GM12878 (cell line): Measurements from ENCODE around the gene NUDCD2. TPM values are rescaled to one million over a fixed set of nuclear protein-coding genes. Genes with fewer than 3 reads are reported as not detected.
A peak's percentile ranks its signal among the peaks of the same experiment; 100 is the strongest.

Experiments
- BCL11A ChIP-seq: IDR thresholded peaks from 2 replicates; pipeline ENCODE4 v1.6.1; 2011; ENCODE audit warnings: low read depth, low read length
- CREB1 ChIP-seq: IDR thresholded peaks from 2 replicates; pipeline ENCODE4 v1.6.1; 2012; ENCODE audit warnings: low read depth, mild to moderate bottlenecking, inconsistent platforms
- CREM ChIP-seq: IDR thresholded peaks from 2 replicates; pipeline ENCODE4 v1.6.1; 2014; ENCODE audit warnings: antibody characterized with exemption, low read depth
- ESRRA ChIP-seq: IDR thresholded peaks from 2 replicates; pipeline ENCODE4 v1.6.1; 2012; ENCODE audit warnings: mild to moderate bottlenecking, low read length, improper control_type of control experiment
- FOS ChIP-seq: IDR thresholded peaks from 3 replicates; pipeline ENCODE4 v1.6.1; 2011; ENCODE audit warnings: borderline replicate concordance; ENCODE audit not compliant: insufficient read length; ENCODE audit errors: extremely low read depth
- HDAC2 ChIP-seq: fragments of 200-600 bp; sonication (generic); IDR thresholded peaks from 2 replicates; pipeline ENCODE4 v1.6.1; 2017
- HDGF ChIP-seq: fragments of 450-650 bp; IDR thresholded peaks from 2 replicates; pipeline ENCODE4 v1.6.1; 2016; ENCODE audit warnings: antibody characterized with exemption
- IKZF2 ChIP-seq, 2 experiments: fragments of 450-650 bp; IDR thresholded peaks; 2 replicates each; pipeline ENCODE4 v1.6.1; 2017; ENCODE audit warnings: mild to moderate bottlenecking in 2 of 2, moderate library complexity in 2 of 2
- KAT2A ChIP-seq: conservative IDR thresholded peaks from 2 replicates; pipeline ENCODE4 v1.6.1; 2011; ENCODE audit warnings: low read depth, low read length; ENCODE audit not compliant: control insufficient read depth
- MTA2 ChIP-seq: fragments of 450-650 bp; IDR thresholded peaks from 2 replicates; pipeline ENCODE4 v1.6.1; 2016; ENCODE audit warnings: low read depth, mild to moderate bottlenecking, moderate library complexity
- NR2C2 ChIP-seq: IDR thresholded peaks from 2 replicates; pipeline ENCODE4 v1.6.1; 2011; ENCODE audit warnings: borderline replicate concordance, low read depth; ENCODE audit not compliant: control insufficient read depth, insufficient read length
- POLR2AphosphoS2 ChIP-seq: IDR thresholded peaks from 2 replicates; pipeline ENCODE4 v1.6.1; 2011; ENCODE audit warnings: low read depth, mild to moderate bottlenecking, low read length, improper control_type of control experiment, moderate library complexity
- RBBP5 ChIP-seq: fragments of 200-600 bp; sonication (generic); conservative IDR thresholded peaks from 2 replicates; pipeline ENCODE4 v1.6.1; 2016
- SIN3A ChIP-seq: IDR thresholded peaks from 2 replicates; pipeline ENCODE4 v1.6.1; 2012; ENCODE audit warnings: low read depth, low read length, improper control_type of control experiment
- SMAD1 ChIP-seq: fragments of 450-650 bp; IDR thresholded peaks from 2 replicates; pipeline ENCODE4 v1.6.1; 2018; ENCODE audit warnings: mild to moderate bottlenecking, low read depth; ENCODE audit not compliant: partially characterized antibody
- SREBF2 ChIP-seq: IDR thresholded peaks from 2 replicates; pipeline ENCODE4 v1.6.1; 2012; ENCODE audit warnings: mild to moderate bottlenecking, low read length
- TAF1 ChIP-seq: IDR thresholded peaks from 2 replicates; pipeline ENCODE4 v1.6.1; 2011; ENCODE audit warnings: mild to moderate bottlenecking, low read depth, low read length, borderline replicate concordance
- TBL1XR1 ChIP-seq: IDR thresholded peaks from 2 replicates; pipeline ENCODE4 v1.6.1; 2012; ENCODE audit warnings: low read depth, low read length, improper control_type of control experiment
- YY1 ChIP-seq: IDR thresholded peaks from 2 replicates; pipeline ENCODE4 v1.6.1; 2011; ENCODE audit warnings: low read depth, mild to moderate bottlenecking, low read length
- polyA plus RNA-seq, 11 experiments: library from polyadenylated mRNA; depleted of rRNA in 4 of 11; unstranded in 6 of 11; stranded (reverse) in 5 of 11; fragments of >200 nt; fragmentation: Nextera tagmentation in 4 of 11; fragmentation: Illumina TruSeq in 1 of 11; extraction: Ambion mirVana in 4 of 11; extraction: Trizol in 1 of 11; gene quantifications; 1 replicate in 1 of 11; 2 replicates in 10 of 11; pipeline versions ENCODE4 v1.2.1 to v1.2.3, GENCODE V29; 2011 to 2016; ENCODE audit warnings: inconsistent platforms in 2 of 11, missing spikeins in 2 of 11, low read depth in 1 of 11
- total RNA-seq, 4 experiments: library from RNA; depleted of rRNA in 3 of 4; stranded (reverse); fragments of >200 nt in 3 of 4; fragmentation: Illumina TruSeq in 1 of 4; extraction: Trizol in 1 of 4; gene quantifications; 2 replicates each; pipeline versions ENCODE4 v1.2.1 to v1.2.3, GENCODE V29; 2013 to 2021
- TF ChIP-seq, protein P1 (sequence below): fragments of 450-650 bp; IDR thresholded peaks from 2 replicates; pipeline ENCODE4 v1.6.1; 2016; ENCODE audit warnings: mild to moderate bottlenecking
- TF ChIP-seq, protein P2 (sequence below): IDR thresholded peaks from 2 replicates; pipeline ENCODE4 v1.6.1; 2012; ENCODE audit warnings: low read depth, low read length, improper control_type of control experiment
- TF ChIP-seq, protein P3 (sequence below): fragments of 450-650 bp; IDR thresholded peaks from 2 replicates; pipeline ENCODE4 v1.6.1; 2017; ENCODE audit warnings: mild to moderate bottlenecking, moderate library complexity
- TF ChIP-seq, protein P4 (sequence below): IDR thresholded peaks from 2 replicates; pipeline ENCODE4 v1.6.1; 2011; ENCODE audit warnings: low read depth, low read length, improper control_type of control experiment, borderline replicate concordance
- TF ChIP-seq, protein P5 (sequence below): IDR thresholded peaks from 2 replicates; pipeline ENCODE4 v1.6.1; 2011; ENCODE audit warnings: low read depth, mild to moderate bottlenecking, low read length, moderate library complexity, borderline replicate concordance; ENCODE audit errors: extremely low read depth

The NUDCD2 gene
- total and polyA plus RNA-seq, 10 of the 15 experiments (the other 5 are each of a cell fraction or from before 2014, with no cell fraction given), result 9.1 to 133 (median 24.6) TPM

DNA sequence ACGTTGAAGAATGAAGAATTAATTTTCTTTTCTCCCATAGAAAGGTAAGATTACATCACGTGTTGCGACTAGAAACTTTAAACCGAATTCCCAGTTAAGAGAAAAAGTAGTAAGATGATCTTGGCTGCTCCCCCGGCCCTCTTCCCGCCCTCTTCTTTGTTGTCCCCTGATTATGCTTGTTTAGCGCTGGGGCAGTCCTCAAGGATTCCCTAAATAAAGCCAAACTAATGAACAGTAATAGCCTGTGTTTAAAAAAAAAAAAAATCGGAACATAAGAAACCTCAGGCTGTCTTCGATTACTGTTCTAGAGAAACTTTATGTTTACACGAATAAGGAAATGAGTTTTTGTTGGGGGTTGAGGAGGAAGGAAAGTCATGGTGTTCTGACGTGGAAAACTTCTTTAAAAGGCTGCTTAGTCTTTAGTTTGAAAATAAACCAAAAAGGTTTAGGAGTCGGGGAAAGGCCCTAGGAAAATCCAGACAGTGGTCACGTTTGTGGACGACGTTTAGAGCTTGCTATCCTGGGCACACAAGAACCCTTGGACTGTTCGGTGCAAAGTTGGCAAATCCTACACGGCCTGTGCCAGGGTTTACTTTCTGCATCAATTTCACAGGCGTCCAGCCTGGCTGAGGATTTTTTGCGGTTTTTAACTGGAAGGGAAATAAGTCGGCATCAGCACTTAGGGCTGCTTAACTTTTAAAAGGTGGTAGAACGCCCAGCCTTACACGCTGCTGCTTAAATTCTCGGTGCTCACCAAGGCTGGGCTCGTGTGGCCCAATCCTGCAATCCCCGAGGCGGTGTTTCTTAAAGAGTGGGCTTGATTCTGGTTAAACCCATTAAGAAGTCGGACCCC is 44.4 kb upstream of the NUDCD2 start (continued):
- TF ChIP-seq, protein P1, sequence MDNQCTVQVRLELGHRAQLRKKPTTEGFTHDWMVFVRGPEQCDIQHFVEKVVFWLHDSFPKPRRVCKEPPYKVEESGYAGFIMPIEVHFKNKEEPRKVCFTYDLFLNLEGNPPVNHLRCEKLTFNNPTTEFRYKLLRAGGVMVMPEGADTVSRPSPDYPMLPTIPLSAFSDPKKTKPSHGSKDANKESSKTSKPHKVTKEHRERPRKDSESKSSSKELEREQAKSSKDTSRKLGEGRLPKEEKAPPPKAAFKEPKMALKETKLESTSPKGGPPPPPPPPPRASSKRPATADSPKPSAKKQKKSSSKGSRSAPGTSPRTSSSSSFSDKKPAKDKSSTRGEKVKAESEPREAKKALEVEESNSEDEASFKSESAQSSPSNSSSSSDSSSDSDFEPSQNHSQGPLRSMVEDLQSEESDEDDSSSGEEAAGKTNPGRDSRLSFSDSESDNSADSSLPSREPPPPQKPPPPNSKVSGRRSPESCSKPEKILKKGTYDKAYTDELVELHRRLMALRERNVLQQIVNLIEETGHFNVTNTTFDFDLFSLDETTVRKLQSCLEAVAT, result 0 out of 2 replicates have a peak, but pooled peaks have one; percentile 35
- no peak for TF ChIP-seq MTA2
- TF ChIP-seq SMAD1, result no peak
- no peak for TF ChIP-seq NR2C2
- TF ChIP-seq POLR2AphosphoS2, result no peak
- TF ChIP-seq RBBP5, result no peak
- no peak for TF ChIP-seq SREBF2
- no peak for TF ChIP-seq HDGF
- TF ChIP-seq, protein P2, sequence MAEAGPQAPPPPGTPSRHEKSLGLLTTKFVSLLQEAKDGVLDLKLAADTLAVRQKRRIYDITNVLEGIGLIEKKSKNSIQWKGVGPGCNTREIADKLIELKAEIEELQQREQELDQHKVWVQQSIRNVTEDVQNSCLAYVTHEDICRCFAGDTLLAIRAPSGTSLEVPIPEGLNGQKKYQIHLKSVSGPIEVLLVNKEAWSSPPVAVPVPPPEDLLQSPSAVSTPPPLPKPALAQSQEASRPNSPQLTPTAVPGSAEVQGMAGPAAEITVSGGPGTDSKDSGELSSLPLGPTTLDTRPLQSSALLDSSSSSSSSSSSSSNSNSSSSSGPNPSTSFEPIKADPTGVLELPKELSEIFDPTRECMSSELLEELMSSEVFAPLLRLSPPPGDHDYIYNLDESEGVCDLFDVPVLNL, result no peak
- no peak for TF ChIP-seq ESRRA
- no peak for TF ChIP-seq YY1
- no peak for TF ChIP-seq CREB1
- no peak for TF ChIP-seq CREM
- no peak; the same call in 1 of the 2 replicates for TF ChIP-seq TAF1
- TF ChIP-seq, protein P3, sequence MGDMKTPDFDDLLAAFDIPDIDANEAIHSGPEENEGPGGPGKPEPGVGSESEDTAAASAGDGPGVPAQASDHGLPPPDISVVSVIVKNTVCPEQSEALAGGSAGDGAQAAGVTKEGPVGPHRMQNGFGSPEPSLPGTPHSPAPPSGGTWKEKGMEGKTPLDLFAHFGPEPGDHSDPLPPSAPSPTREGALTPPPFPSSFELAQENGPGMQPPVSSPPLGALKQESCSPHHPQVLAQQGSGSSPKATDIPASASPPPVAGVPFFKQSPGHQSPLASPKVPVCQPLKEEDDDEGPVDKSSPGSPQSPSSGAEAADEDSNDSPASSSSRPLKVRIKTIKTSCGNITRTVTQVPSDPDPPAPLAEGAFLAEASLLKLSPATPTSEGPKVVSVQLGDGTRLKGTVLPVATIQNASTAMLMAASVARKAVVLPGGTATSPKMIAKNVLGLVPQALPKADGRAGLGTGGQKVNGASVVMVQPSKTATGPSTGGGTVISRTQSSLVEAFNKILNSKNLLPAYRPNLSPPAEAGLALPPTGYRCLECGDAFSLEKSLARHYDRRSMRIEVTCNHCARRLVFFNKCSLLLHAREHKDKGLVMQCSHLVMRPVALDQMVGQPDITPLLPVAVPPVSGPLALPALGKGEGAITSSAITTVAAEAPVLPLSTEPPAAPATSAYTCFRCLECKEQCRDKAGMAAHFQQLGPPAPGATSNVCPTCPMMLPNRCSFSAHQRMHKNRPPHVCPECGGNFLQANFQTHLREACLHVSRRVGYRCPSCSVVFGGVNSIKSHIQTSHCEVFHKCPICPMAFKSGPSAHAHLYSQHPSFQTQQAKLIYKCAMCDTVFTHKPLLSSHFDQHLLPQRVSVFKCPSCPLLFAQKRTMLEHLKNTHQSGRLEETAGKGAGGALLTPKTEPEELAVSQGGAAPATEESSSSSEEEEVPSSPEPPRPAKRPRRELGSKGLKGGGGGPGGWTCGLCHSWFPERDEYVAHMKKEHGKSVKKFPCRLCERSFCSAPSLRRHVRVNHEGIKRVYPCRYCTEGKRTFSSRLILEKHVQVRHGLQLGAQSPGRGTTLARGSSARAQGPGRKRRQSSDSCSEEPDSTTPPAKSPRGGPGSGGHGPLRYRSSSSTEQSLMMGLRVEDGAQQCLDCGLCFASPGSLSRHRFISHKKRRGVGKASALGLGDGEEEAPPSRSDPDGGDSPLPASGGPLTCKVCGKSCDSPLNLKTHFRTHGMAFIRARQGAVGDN, result 0 out of 2 replicates have a peak, but pooled peaks have one; percentile 34
- no peak for TF ChIP-seq HDAC2
- peak; percentile 51 to 61; a peak in 2 of 4 replicates for TF ChIP-seq IKZF2 (IDR thresholded peaks at IDR 0.05)
- TF ChIP-seq KAT2A, result no peak
- TF ChIP-seq, protein P4, sequence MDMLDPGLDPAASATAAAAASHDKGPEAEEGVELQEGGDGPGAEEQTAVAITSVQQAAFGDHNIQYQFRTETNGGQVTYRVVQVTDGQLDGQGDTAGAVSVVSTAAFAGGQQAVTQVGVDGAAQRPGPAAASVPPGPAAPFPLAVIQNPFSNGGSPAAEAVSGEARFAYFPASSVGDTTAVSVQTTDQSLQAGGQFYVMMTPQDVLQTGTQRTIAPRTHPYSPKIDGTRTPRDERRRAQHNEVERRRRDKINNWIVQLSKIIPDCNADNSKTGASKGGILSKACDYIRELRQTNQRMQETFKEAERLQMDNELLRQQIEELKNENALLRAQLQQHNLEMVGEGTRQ, result no peak
- no peak for TF ChIP-seq SIN3A
- 0 out of 2 replicates have a peak, but pooled peaks have one; percentile 18 for TF ChIP-seq BCL11A
- no peak for TF ChIP-seq FOS
- no peak for TF ChIP-seq TBL1XR1
- TF ChIP-seq, protein P5, sequence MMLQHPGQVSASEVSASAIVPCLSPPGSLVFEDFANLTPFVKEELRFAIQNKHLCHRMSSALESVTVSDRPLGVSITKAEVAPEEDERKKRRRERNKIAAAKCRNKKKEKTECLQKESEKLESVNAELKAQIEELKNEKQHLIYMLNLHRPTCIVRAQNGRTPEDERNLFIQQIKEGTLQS, result no peak
